Fibroblast of skin of left biceps (primary cell): ENCODE results near the gene IRF2BP2.

Experiments used
- DNase-seq, 2 experiments: peaks; one replicate each; pipeline ENCODE4 v3.0.0-alpha.2; 2013; ENCODE audit warnings: low read depth in 2 of 2

IRF2BP2 gene

GRCh38 chr1:234556245-234556943, 53.6 kb downstream of the IRF2BP2 start:
- no peak for DNase-seq

DNA sequence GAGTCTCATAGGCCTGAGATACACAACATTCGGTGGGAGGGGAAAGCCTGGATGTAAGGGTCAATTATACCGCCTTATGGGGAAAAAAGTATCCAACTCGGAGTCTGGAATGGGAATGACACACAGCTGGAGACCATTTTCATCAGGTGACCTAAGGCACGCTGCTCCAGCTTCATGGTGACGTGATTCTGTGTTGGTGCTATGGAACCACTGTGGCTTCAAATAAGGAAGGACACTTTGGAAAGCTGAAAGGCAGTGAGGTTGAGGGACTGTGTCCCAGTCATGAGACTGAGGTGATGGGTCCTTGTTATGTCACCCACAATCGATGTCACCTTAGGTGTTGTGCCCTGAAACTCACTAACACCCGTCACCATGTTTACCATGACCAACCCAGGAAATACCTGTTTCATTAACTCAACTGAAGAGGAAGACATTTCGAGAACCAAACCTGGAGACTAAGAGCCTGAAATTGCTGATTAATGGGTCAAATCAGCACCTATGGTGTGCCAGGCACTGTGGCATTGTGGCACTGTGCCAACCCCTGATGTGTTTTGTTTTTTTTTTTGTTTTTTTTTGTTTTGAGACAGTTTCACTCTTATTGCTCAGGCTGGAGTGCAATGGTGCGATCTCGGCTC, 54.5 kb downstream of the IRF2BP2 start:
- DNase-seq = no peak

DNA sequence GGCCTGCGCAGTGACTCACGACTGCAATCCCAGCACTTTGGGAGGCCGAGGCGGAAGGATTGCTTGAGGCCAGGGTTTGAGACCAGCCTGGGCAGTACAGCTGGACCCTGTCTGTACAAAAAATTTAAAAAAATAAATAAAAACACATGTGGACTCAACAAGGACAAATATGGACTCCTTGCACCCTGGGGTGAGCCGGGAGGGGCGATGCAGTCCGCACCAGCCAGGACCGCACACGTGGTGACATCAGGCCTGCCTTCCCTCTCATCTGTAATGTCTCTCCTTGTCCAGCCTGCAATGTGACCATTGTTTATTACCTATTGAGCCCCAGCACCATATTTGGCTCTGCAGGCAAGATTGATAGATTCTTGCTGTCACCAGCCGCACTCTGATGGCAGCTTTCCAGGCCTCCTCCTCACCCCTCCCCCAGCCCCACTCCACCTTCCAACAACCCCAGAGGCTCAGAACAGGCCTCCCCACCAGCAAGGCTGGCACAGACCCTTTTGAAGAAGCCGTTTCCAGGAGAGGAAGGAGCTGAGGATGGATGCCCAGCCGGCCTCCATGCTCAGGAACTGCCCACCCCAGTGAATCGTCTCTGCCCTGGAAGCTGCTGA, 55.2 kb downstream of the IRF2BP2 start:
- peak in 1 of 2 experiments; percentile 46 for DNase-seq
